PFSK-1 (cell line): ENCODE measurements around the gene LRCH4.

Source experiments
- FOXP2 ChIP-seq: optimal IDR thresholded peaks from 2 replicates; pipeline ENCODE3; 2011; ENCODE audit warnings: borderline replicate concordance, control low read depth, inconsistent platforms; ENCODE audit not compliant: insufficient read depth; ENCODE audit errors: extremely low read length, extremely low read depth
- POLR2AphosphoS5 ChIP-seq: IDR thresholded peaks from 2 replicates; pipeline ENCODE4 v1.6.1; 2012; ENCODE audit warnings: low read depth, mild to moderate bottlenecking, control low read depth, low read length, moderate library complexity
- SIN3A ChIP-seq: IDR thresholded peaks from 2 replicates; pipeline ENCODE4 v1.6.1; 2012; ENCODE audit warnings: mild to moderate bottlenecking, low read length, moderate library complexity, borderline replicate concordance; ENCODE audit not compliant: insufficient read depth
- TAF1 ChIP-seq: IDR thresholded peaks from 2 replicates; pipeline ENCODE4 v1.6.1; 2012; ENCODE audit warnings: low read length, control low read depth, borderline replicate concordance; ENCODE audit not compliant: insufficient read depth
- TF ChIP-seq, protein P1 (sequence below), 2 experiments: IDR thresholded peaks; 2 replicates each; pipeline versions ENCODE4 v1.6.1 to v1.8.0; 2011 to 2012; ENCODE audit warnings: low read depth in 2 of 2, low read length in 2 of 2, control low read depth in 1 of 2, inconsistent platforms in 1 of 2, mild to moderate bottlenecking in 1 of 2, moderate library complexity in 1 of 2; ENCODE audit not compliant: insufficient read depth in 1 of 2

Gene LRCH4

DNA sequence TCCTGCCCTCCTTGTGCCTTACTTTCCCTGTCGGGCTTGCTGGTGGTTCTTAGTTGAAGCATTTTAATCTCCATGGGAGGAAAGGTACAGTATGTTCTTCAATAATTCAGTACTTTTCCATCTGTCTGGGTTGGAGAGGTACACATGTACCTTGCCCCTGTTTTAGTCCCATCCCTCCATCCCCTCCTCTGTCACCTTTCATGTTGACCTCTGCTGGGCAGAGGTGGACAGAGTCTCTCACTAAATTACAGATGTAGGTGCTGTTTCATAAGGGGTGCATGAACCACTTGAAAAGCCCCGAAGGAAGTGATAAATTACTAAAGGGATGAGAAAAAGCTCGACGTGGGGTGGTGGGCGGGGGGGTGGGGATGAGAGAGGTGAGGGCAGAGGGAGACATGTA lies 41.5 kb downstream of the LRCH4 start:
- no peak for TF ChIP-seq FOXP2
- TF ChIP-seq, protein P1, sequence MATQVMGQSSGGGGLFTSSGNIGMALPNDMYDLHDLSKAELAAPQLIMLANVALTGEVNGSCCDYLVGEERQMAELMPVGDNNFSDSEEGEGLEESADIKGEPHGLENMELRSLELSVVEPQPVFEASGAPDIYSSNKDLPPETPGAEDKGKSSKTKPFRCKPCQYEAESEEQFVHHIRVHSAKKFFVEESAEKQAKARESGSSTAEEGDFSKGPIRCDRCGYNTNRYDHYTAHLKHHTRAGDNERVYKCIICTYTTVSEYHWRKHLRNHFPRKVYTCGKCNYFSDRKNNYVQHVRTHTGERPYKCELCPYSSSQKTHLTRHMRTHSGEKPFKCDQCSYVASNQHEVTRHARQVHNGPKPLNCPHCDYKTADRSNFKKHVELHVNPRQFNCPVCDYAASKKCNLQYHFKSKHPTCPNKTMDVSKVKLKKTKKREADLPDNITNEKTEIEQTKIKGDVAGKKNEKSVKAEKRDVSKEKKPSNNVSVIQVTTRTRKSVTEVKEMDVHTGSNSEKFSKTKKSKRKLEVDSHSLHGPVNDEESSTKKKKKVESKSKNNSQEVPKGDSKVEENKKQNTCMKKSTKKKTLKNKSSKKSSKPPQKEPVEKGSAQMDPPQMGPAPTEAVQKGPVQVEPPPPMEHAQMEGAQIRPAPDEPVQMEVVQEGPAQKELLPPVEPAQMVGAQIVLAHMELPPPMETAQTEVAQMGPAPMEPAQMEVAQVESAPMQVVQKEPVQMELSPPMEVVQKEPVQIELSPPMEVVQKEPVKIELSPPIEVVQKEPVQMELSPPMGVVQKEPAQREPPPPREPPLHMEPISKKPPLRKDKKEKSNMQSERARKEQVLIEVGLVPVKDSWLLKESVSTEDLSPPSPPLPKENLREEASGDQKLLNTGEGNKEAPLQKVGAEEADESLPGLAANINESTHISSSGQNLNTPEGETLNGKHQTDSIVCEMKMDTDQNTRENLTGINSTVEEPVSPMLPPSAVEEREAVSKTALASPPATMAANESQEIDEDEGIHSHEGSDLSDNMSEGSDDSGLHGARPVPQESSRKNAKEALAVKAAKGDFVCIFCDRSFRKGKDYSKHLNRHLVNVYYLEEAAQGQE (IDR thresholded peaks at IDR 0.05; ENCODE audit: insufficient read depth in 1 of 2, low read depth in 2 of 2, low read length in 2 of 2): no peak
- no peak for TF ChIP-seq POLR2AphosphoS5
- no peak for TF ChIP-seq TAF1
- no peak for TF ChIP-seq SIN3A

- TF ChIP-seq FOXP2: no peak
- TF ChIP-seq, protein P1 (IDR thresholded peaks at IDR 0.05; ENCODE audit: insufficient read depth in 1 of 2, low read depth in 2 of 2, low read length in 2 of 2): no peak
- no peak for TF ChIP-seq POLR2AphosphoS5
- TF ChIP-seq TAF1: no peak
- TF ChIP-seq SIN3A: no peak
These were observed 42.3 kb downstream of the LRCH4 start for GRCh38 chr7:100543586-100543985.

- no peak for TF ChIP-seq TAF1
- no peak for TF ChIP-seq FOXP2
- TF ChIP-seq POLR2AphosphoS5: no peak
- TF ChIP-seq SIN3A: no peak
- TF ChIP-seq, protein P1 (IDR thresholded peaks at IDR 0.05; ENCODE audit: insufficient read depth in 1 of 2, low read depth in 2 of 2, low read length in 2 of 2): no peak
These were observed 45.7 kb downstream of the LRCH4 start for GRCh38 chr7:100540073-100540723.

GRCh38 chr7:100539436-100540006 lies 46.4 kb downstream of the LRCH4 start:
- TF ChIP-seq FOXP2 (no peak), TAF1 (no peak), POLR2AphosphoS5 (no peak), SIN3A (no peak)
- TF ChIP-seq, protein P1 (IDR thresholded peaks at IDR 0.05; ENCODE audit: insufficient read depth in 1 of 2, low read depth in 2 of 2, low read length in 2 of 2): no peak
